Gastroesophageal sphincter (tissue), 4 donors: ENCODE measurements around the gene TNS1. TPM values are rescaled to one million over a fixed set of nuclear protein-coding genes. Genes with fewer than 3 reads are reported as not detected.
"Not testable (repeated sequence)": the region's sequence is repeated elsewhere in the genome, so short reads cannot be mapped to it uniquely, and the experiment has no call there.

Source experiments
- ATAC-seq: fragments of 150-250 bp; one replicate; pipeline ENCODE4 v1.9.1; 2016; ENCODE audit warnings: mild to moderate bottlenecking, moderate library complexity
- H3K27ac ChIP-seq, 4 donors: fragments of 200-600 bp; sonication (generic) in 3 of 4; 1 replicate in 3 of 4; 2 replicates in 1 of 4; pipeline ENCODE4 v1.5.1; 2016 to 2019
- H3K27me3 ChIP-seq: fragments of 200-600 bp; sonication (generic); one replicate; pipeline ENCODE4 v1.5.1; 2019
- H3K36me3 ChIP-seq, 2 donors: fragments of 200-600 bp; sonication (generic); one replicate each; pipeline ENCODE4 v1.5.1; 2019; ENCODE audit warnings: control low read depth in 1 of 2
- H3K4me1 ChIP-seq, 3 donors: fragments of 200-600 bp; sonication (generic); 1 replicate in 2 of 3; 2 replicates in 1 of 3; pipeline ENCODE4 v1.5.1; 2016 to 2019; ENCODE audit warnings: control low read depth in 2 of 3
- H3K4me3 ChIP-seq, 2 donors: fragments of 200-600 bp; sonication (generic); one replicate each; pipeline ENCODE4 v1.5.1; 2019; ENCODE audit warnings: mild to moderate bottlenecking in 1 of 2, moderate library complexity in 1 of 2
- H3K9me3 ChIP-seq, 3 donors: fragments of 200-600 bp; sonication (generic); one replicate each; pipeline ENCODE4 v1.5.1; 2017 to 2019; ENCODE audit warnings: control low read depth in 2 of 3
- EP300 ChIP-seq: sonication (generic); formaldehyde crosslinking; IDR thresholded peaks from one replicate; pipeline ENCODE4 v1.6.1; 2017; ENCODE audit warnings: antibody characterized with exemption, mild to moderate bottlenecking
- POLR2A ChIP-seq, 2 donors: fragments of 450-650 bp; IDR thresholded peaks; one replicate each; pipeline ENCODE4 v1.6.1; 2017; ENCODE audit warnings: antibody characterized with exemption in 2 of 2, mild to moderate bottlenecking in 2 of 2, moderate library complexity in 1 of 2
- POLR2AphosphoS5 ChIP-seq: sonication (generic); formaldehyde crosslinking; IDR thresholded peaks from one replicate; pipeline ENCODE4 v1.6.1; 2017; ENCODE audit warnings: antibody characterized with exemption
- WGBS, 2 donors: methylation state at CpG; one replicate each; pipeline ENCODE4 v1.1.5; 2018; ENCODE audit warnings: low coverage in 1 of 2; 5-methylcytosine and 5-hydroxymethylcytosine counted together
- total RNA-seq, 4 donors: library from RNA; depleted of rRNA; stranded (reverse); fragments of >200 nt; gene quantifications; one replicate each; pipeline ENCODE4 v1.1.0, GENCODE V29; 2016
- TF ChIP-seq, protein P1 (sequence below), 4 experiments: fragments of 200-600 bp in 2 of 4; fragments of 450-650 bp in 2 of 4; sonication (generic) in 1 of 4; IDR thresholded peaks; one replicate each; pipeline ENCODE4 v1.5.1; 2017 to 2019; ENCODE audit warnings: antibody characterized with exemption in 4 of 4, mild to moderate bottlenecking in 2 of 4, moderate library complexity in 2 of 4

The TNS1 gene
- 1,000 to 10,000 TPM in 3 of 4 donors, 100 to 1,000 TPM in 1; 825 to 2,193 (median 1,462) TPM for total RNA-seq

DNA sequence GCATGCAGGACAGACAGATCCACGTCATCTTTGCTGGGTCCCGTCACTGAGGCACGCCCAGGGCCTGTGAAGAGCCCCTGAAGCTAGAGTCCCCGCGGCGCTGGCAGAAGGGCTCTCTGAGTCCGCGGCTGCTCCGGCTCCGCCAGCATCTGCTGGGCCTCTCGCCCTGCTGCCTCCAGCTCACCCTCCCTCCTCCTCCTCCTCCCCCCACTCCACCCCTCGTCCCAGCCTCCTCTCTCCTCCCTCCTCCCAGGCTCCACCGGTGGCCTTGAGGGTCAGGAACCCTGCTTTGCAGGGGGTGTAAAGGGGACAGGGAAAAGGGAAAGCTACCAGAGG, at the start of gene TNS1:
Gene TNS1, minus strand, starts transcription at position 151 of the 336 bp plus-strand sequence. Its CDS starts 123 bp downstream, at position 28.
- peaks cover 0 to 40% (median 4%) of the 10 kb centered on the region in 3 donors for H3K4me1 ChIP-seq
- WGBS, 2 donors = 41% methylated on average over 11 of the region's 13 CpGs; no CpG with 5 or more reads in 1 of the 2 donors
- ATAC-seq = peak; percentile 42

DNA sequence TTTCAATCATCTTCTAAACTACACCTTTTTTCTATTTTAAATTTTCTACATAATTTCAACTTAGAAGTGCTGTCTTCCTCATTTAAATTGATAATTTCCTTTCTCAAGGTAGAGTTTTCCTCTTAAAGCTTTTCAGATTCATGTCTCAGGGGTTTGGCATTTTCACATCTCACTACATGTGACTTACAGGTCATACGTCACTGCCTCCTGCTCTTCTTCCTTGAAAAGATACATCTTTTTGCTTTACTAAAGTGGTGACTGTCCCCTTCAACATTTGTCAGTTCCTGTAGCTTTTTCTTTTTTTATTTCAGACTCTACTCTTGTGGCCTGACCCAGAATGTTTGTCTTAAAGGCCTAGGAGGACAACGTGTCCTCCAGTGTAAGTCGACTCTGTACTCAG, 49.1 kb upstream of the TNS1 start:
- no peaks in the 10 kb centered on the region for H3K36me3 ChIP-seq
- no peaks in the 10 kb centered on the region for H3K4me1 ChIP-seq
- no peaks in the 10 kb centered on the region for H3K27me3 ChIP-seq
- WGBS, 2 donors = 84 to 100% methylated on average over 1 to 3 of the region's 3 CpGs
- H3K27ac ChIP-seq = no peak overlapping the region
- TF ChIP-seq, protein P1, sequence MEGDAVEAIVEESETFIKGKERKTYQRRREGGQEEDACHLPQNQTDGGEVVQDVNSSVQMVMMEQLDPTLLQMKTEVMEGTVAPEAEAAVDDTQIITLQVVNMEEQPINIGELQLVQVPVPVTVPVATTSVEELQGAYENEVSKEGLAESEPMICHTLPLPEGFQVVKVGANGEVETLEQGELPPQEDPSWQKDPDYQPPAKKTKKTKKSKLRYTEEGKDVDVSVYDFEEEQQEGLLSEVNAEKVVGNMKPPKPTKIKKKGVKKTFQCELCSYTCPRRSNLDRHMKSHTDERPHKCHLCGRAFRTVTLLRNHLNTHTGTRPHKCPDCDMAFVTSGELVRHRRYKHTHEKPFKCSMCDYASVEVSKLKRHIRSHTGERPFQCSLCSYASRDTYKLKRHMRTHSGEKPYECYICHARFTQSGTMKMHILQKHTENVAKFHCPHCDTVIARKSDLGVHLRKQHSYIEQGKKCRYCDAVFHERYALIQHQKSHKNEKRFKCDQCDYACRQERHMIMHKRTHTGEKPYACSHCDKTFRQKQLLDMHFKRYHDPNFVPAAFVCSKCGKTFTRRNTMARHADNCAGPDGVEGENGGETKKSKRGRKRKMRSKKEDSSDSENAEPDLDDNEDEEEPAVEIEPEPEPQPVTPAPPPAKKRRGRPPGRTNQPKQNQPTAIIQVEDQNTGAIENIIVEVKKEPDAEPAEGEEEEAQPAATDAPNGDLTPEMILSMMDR (IDR thresholded peaks at IDR 0.05) = no peak
- no peak for TF ChIP-seq POLR2A (IDR thresholded peaks at IDR 0.05)
- no peak for TF ChIP-seq EP300
- no peak for TF ChIP-seq POLR2AphosphoS5
- peaks cover 0 to 13% (median 0%) of the 10 kb centered on the region in 3 donors for H3K9me3 ChIP-seq
- H3K4me3 ChIP-seq = no peak overlapping the region
- no peak for ATAC-seq

More for the DNA sequence above, at the start of gene TNS1:
- TF ChIP-seq POLR2A (IDR thresholded peaks at IDR 0.05) (peak in 1 of 2 donors; percentile 26), EP300 (no peak), POLR2AphosphoS5 (no peak)
- TF ChIP-seq, protein P1 (IDR thresholded peaks at IDR 0.05) = no peak
- Histone ChIP-seq H3K9me3 (no peaks in the 10 kb centered on the region), H3K27ac (peak within 1 kb of the TSS; percentile 24 to 84 (median 73)), H3K36me3 (no peaks in the 10 kb centered on the region), H3K27me3 (peaks cover 9% of the 10 kb centered on the region), H3K4me3 (peak within 1 kb of the TSS in 1 of 2 donors; percentile 49)

DNA sequence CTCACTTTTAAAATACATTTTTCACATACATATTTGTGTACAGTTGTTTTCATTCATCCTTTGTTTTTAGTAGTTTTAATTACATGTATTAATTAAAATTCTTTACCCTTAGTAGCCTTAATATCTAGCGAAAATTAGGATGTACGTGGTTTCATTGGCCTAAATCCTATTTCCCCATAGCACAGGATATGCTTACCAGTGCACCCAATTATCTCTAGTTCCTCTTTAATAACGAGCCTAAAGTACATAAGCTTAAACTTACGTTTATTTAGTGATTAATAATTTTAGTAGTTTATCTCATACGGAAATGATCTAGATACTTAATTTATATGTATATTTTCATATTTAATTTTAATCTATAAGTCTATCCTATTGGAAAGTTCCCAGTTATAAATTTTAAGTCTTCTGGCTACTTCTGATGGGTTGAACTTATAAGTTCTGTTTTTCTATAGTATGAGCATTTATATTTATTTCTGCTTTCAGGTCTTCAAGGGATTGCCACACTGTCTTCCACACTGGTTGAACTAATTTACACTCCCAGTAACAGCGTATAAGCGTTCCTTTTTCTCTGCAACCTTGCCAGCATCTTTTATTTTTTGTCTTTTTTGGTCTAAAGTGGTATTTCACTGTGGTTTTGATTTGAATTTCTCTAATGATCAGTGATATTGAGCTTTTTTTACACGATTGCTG, 44.9 kb upstream of the TNS1 start:
- H3K27me3 ChIP-seq = no peaks in the 10 kb centered on the region
- peaks cover 0 to 17% (median 0%) of the 10 kb centered on the region in 3 donors for H3K9me3 ChIP-seq
- no peak for ATAC-seq
- 83 to 85% methylated on average over 7 to 8 of the region's 8 CpGs for WGBS, 2 donors
- H3K4me1 ChIP-seq = no peaks in the 10 kb centered on the region
- no peak overlapping the region for H3K4me3 ChIP-seq
- H3K27ac ChIP-seq = no peak overlapping the region
- no peaks in the 10 kb centered on the region for H3K36me3 ChIP-seq
- TF ChIP-seq EP300 = no peak
- TF ChIP-seq, protein P1 (IDR thresholded peaks at IDR 0.05) = no peak
- TF ChIP-seq POLR2AphosphoS5 = no peak
- TF ChIP-seq POLR2A (IDR thresholded peaks at IDR 0.05) = no peak

DNA sequence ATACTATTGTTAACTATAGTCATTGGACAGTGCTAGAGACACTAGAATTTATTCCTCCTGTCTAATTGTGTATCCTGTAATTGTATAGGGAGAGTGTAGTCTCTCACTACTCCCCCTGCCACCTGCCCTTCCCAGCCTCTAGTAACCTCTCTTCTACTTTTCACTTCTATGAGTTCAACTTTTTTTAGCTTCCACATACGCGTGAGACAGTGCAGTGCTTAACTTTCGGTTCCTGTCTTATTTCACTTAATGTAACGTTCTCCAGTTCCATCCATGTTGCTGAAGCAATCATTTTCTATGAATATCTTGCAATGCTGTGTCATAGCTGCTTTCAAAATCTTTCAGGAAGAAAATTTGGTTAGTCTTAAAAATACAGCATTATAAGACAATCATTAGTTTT, 43.4 kb upstream of the TNS1 start:
- no peaks in the 10 kb centered on the region for H3K36me3 ChIP-seq
- no peaks in the 10 kb centered on the region for H3K4me1 ChIP-seq
- 59 to 100% methylated on average over 1 to 4 of the region's 4 CpGs for WGBS, 2 donors
- peaks cover 0 to 17% (median 0%) of the 10 kb centered on the region in 3 donors for H3K9me3 ChIP-seq
- ATAC-seq = peak; percentile 39
- no peak overlapping the region for H3K27ac ChIP-seq
- no peaks in the 10 kb centered on the region for H3K27me3 ChIP-seq
- TF ChIP-seq POLR2AphosphoS5 = no peak
- TF ChIP-seq, protein P1 (IDR thresholded peaks at IDR 0.05) = no peak
- no peak overlapping the region for H3K4me3 ChIP-seq

DNA sequence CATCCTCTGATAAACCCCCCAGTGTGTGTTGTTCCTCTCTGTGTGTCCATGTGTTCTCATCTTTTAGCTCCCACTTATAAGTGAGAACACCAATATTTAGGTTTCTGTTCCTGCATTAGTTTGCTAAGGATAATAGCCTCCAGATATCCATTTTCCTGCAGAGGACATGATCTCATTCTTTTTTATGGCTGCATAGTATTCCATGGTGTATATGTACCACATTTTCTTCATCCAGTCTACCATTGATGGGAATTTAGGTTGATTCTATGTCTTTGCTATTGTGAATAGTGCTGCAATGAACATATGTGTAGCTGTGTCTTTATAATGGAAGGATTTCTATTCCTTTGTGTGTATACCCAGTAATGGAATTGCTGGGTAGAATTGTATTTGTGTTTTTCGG, 41.8 kb upstream of the TNS1 start:
- H3K4me3 ChIP-seq, H3K36me3 ChIP-seq, H3K27me3 ChIP-seq, ATAC-seq, H3K27ac ChIP-seq, H3K9me3 ChIP-seq, H3K4me1 ChIP-seq: not testable (repeated sequence)
- WGBS, 2 donors = 100% methylated on average over 1 of the region's 1 CpG
